HCT116 (cell line): ENCODE measurements around the gene MDM4. TPM values are rescaled to one million over a fixed set of nuclear protein-coding genes. Genes with fewer than 3 reads are reported as not detected.

Experiments used
- ATAC-seq: fragments of 200-7000 bp; cut with Tn5 transposase; 2 replicates; pipeline ENCODE4 v1.9.1; 2020; ENCODE audit warnings: mild to moderate bottlenecking, moderate library complexity
- BruUV-seq: library from RNA; stranded (reverse); fragments of 400-500 nt; replicated peaks from 2 replicates; lab custom pipeline; 2021; lab: Mats Ljungman, UMichigan
- CTCF ChIA-PET: fragments of 300-600 bp; sonication (Branson Sonifier 250); formaldehyde crosslinking; loops from one replicate; lab custom pipeline; 2021; ENCODE audit warnings: antibody characterized with exemption; lab: Charles Lee
- POLR2A ChIA-PET: fragments of 300-600, 350-600 bp; sonication (Branson Sonifier 250); formaldehyde crosslinking; loops from one replicate; lab custom pipeline; 2021; ENCODE audit warnings: antibody characterized with exemption; lab: Charles Lee
- RAD21 ChIA-PET, 2 experiments: fragments of 300-600 bp; sonication (Branson Sonifier 250); formaldehyde crosslinking; loops; one replicate each; lab custom pipeline; 2023; ENCODE audit warnings: low total read pairs in 2 of 2; ENCODE audit not compliant: uncharacterized antibody in 2 of 2, unreplicated experiment in 2 of 2, low non-redundant PET in 1 of 2; lab: Charles Lee
- DNase-seq: peaks from one replicate; pipeline ENCODE4 v3.0.0-alpha.2; 2010; ENCODE audit warnings: low read depth, low spot score
- H2AFZ ChIP-seq: fragments of 200-600 bp; shearing (Covaris generic), sonication (generic); 2 replicates; pipeline ENCODE4 v1.6.1; 2017; ENCODE audit warnings: low read depth, mixed run types, mixed read lengths, antibody characterized with exemption, low read length; ENCODE audit not compliant: poor library complexity, severe bottlenecking
- H3K27ac ChIP-seq: 2 replicates; pipeline ENCODE4 v1.5.1; 2012; ENCODE audit warnings: low read depth, low read length
- H3K27me3 ChIP-seq: fragments of 200-600 bp; sonication (generic); 2 replicates; pipeline ENCODE4 v1.6.1; 2016; ENCODE audit warnings: mixed run types, low read length, mixed read lengths; ENCODE audit not compliant: insufficient read depth
- H3K36me3 ChIP-seq, 2 experiments: fragments of 200-500 bp in 1 of 2; fragments of 200-600 bp in 1 of 2; sonication (Bioruptor generic) in 1 of 2; sonication (generic) in 1 of 2; 2 replicates each; pipeline versions ENCODE4 v1.5.1 to v1.6.1; 2014 to 2016; ENCODE audit warnings: low read length in 2 of 2, inconsistent platforms in 1 of 2, mixed read lengths in 1 of 2, mixed run types in 1 of 2; ENCODE audit not compliant: insufficient read depth in 2 of 2, control insufficient read depth in 1 of 2
- H3K4me1 ChIP-seq, 2 experiments: fragments of 200-600 bp in 1 of 2; sonication (generic) in 1 of 2; 2 replicates each; pipeline versions ENCODE4 v1.5.1 to v1.6.1; 2012 to 2017; ENCODE audit warnings: low read length in 2 of 2, inconsistent platforms in 1 of 2, mild to moderate bottlenecking in 1 of 2, mixed read lengths in 1 of 2, mixed run types in 1 of 2, moderate library complexity in 1 of 2; ENCODE audit not compliant: insufficient read depth in 2 of 2, control insufficient read depth in 1 of 2
- H3K4me2 ChIP-seq: fragments of 200-600 bp; sonication (generic); 2 replicates; pipeline ENCODE4 v1.6.1; 2017; ENCODE audit warnings: mixed run types, low read length, mixed read lengths
- H3K4me3 ChIP-seq, 2 experiments: fragments of 200-600 bp in 1 of 2; sonication (generic) in 1 of 2; replicated peaks in 1 of 2; 2 replicates each; pipeline ENCODE4 v1.5.1; 2011 to 2016; ENCODE audit warnings: low read length in 2 of 2, control low read depth in 1 of 2, low read depth in 1 of 2, mild to moderate bottlenecking in 1 of 2, mixed read lengths in 1 of 2, mixed run types in 1 of 2
- H3K79me2 ChIP-seq: fragments of 200-600 bp; sonication (generic); 2 replicates; pipeline ENCODE4 v1.6.1; 2017; ENCODE audit warnings: mild to moderate bottlenecking, mixed run types, low read length, moderate library complexity, mixed read lengths; ENCODE audit not compliant: insufficient read depth
- H3K9ac ChIP-seq: fragments of 200-600 bp; sonication (generic); 2 replicates; pipeline ENCODE4 v1.6.1; 2016; ENCODE audit warnings: low read length, mixed read lengths
- H3K9me2 ChIP-seq: fragments of 200-600 bp; sonication (generic), shearing (Covaris generic); 2 replicates; pipeline ENCODE4 v1.6.1; 2017; ENCODE audit warnings: mixed run types, mild to moderate bottlenecking, moderate library complexity; ENCODE audit not compliant: insufficient read depth
- H3K9me3 ChIP-seq, 2 experiments: fragments of 200-500 bp in 1 of 2; fragments of 200-600 bp in 1 of 2; sonication (Bioruptor generic) in 1 of 2; sonication (generic) in 1 of 2; 2 replicates each; pipeline ENCODE4 v1.6.1; 2014 to 2017; ENCODE audit warnings: low read length in 2 of 2, mixed read lengths in 2 of 2, inconsistent platforms in 1 of 2, low read depth in 1 of 2, mild to moderate bottlenecking in 1 of 2, mixed run types in 1 of 2, moderate library complexity in 1 of 2; ENCODE audit not compliant: control insufficient read depth in 1 of 2, insufficient read depth in 1 of 2
- H4K20me1 ChIP-seq: fragments of 200-600 bp; sonication (generic), shearing (Covaris generic); 2 replicates; pipeline ENCODE4 v1.6.1; 2017; ENCODE audit warnings: mixed run types, mild to moderate bottlenecking, moderate library complexity; ENCODE audit not compliant: insufficient read depth
- CBX3 ChIP-seq: IDR thresholded peaks from 2 replicates; pipeline ENCODE4 v1.6.1; 2012; ENCODE audit warnings: low read depth
- CEBPB ChIP-seq: IDR thresholded peaks from 2 replicates; pipeline ENCODE4 v1.6.1; 2012; ENCODE audit warnings: low read depth
- EZH2 ChIP-seq: fragments of 200-600 bp; sonication (generic); IDR thresholded peaks from 2 replicates; pipeline ENCODE4 v1.6.1; 2017; ENCODE audit warnings: antibody characterized with exemption, mixed run types
- FOSL1 ChIP-seq: IDR thresholded peaks from 2 replicates; pipeline ENCODE4 v1.6.1; 2012; ENCODE audit warnings: low read depth
- JUND ChIP-seq: IDR thresholded peaks from 2 replicates; pipeline ENCODE4 v1.6.1; 2012
- POLR2A ChIP-seq: IDR thresholded peaks from 2 replicates; pipeline ENCODE4 v1.7.0; 2011; ENCODE audit warnings: borderline replicate concordance; ENCODE audit not compliant: insufficient read depth, insufficient read length; ENCODE audit errors: extremely low read depth
- POLR2AphosphoS5 ChIP-seq: IDR thresholded peaks from 2 replicates; pipeline ENCODE4 v1.6.1; 2011; ENCODE audit warnings: mild to moderate bottlenecking, low read depth, low read length, moderate library complexity
- REST ChIP-seq: IDR thresholded peaks from 2 replicates; pipeline ENCODE4 v1.6.1; 2012; ENCODE audit warnings: low read depth
- SIN3A ChIP-seq: IDR thresholded peaks from 2 replicates; pipeline ENCODE4 v1.6.1; 2012; ENCODE audit warnings: low read depth
- SP1 ChIP-seq: IDR thresholded peaks from 2 replicates; pipeline ENCODE4 v1.6.1; 2012; ENCODE audit warnings: low read depth
- SRF ChIP-seq: IDR thresholded peaks from 2 replicates; pipeline ENCODE4 v1.6.1; 2012; ENCODE audit warnings: low read depth
- ZFX ChIP-seq: fragments of 450-650 bp; IDR thresholded peaks from 2 replicates; pipeline ENCODE4 v1.6.1; 2017
- intact Hi-C: fragments of 100-400 bp; cut with micrococcal nuclease; formaldehyde crosslinking; loops from 2 replicates; pipeline ENCODE4 v1.10.0; 2022
- total RNA-seq: library from RNA; stranded (reverse); gene quantifications from one replicate; pipeline ENCODE4 v1.2.1, GENCODE V29; 2021; ENCODE audit not compliant: unreplicated experiment
- TF ChIP-seq, protein P1 (sequence below): IDR thresholded peaks from 2 replicates; pipeline ENCODE4 v1.6.1; 2012
- TF ChIP-seq, protein P2 (sequence below): IDR thresholded peaks from 2 replicates; pipeline ENCODE4 v1.6.1; 2011; ENCODE audit warnings: mild to moderate bottlenecking, low read length, moderate library complexity; ENCODE audit not compliant: insufficient replicate concordance; ENCODE audit errors: extremely low read depth

Gene MDM4
- total RNA-seq, 1 experiment from 2014 or later: 79.5 TPM

DNA sequence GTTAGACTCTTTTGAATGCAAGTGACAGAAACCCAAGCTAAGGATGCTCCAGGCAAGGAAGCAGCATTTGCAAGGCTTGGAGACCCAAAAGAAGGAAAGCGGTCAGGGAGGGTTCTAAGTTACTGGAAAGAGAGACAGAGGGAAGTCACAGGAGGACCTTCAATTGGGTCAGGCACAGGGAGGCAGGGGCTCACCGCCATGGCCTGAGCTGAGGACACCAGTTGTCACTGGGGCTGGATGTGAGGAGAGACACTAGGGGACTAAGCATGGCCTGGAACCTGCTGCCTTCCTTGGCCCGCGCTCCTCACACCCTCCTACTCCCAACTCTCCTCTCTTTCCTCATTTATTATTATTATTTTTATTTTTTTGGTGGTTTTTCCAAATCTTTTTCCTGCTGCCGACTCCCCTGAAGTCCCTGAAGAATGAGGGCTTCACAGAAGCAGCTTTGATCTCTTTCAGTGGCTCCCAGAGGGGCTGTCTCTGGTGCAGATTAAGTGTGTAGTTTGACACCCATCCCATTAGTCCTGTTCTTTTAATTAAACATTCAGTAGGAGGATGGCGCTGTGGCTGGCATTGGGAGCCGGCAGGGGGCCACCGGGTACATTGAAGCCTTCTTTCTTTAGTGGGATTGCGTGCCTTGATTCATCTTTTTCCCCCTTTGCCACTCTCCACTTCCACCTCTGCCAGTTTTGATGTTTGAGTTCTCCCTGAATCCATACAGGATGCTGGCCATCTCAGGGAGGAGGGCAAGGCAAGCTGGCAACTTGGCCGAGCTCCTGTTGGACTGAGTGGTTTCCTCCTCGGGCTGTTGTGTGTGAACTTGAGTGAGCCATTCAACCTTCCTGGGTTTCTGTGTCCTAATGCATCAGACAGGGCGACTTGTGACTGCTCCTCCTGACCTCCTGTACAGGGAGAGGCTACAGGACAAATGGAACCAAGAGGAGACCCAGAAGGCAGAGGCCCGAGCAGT lies 59.3 kb downstream of the MDM4 start:
- ChIA-PET POLR2A (no interaction called here), CTCF (no interaction called here)
- DNase-seq (no peak), ATAC-seq (no peak)
- Histone ChIP-seq H3K4me1 (peaks cover 0 to 21% of the 10 kb centered on the region in 2 experiments; a peak in 2 of 4 replicates), H3K36me3 (no peaks in the 10 kb centered on the region), H3K27ac (no peak overlapping the region), H3K4me2 (no peak overlapping the region), H2AFZ (no peak overlapping the region), H3K9me3 (no peaks in the 10 kb centered on the region), H3K9me2 (no peaks in the 10 kb centered on the region), H3K27me3 (no peaks in the 10 kb centered on the region), H3K79me2 (no peaks in the 10 kb centered on the region), H3K4me3 (no peak overlapping the region)
- intact Hi-C loops: no loop called here
- BruUV-seq: no TSS peak
- TF ChIP-seq EZH2 (no peak), FOSL1 (no peak), SRF (no peak), CBX3 (no peak), SP1 (no peak), POLR2AphosphoS5 (no peak), POLR2A (no peak)
- TF ChIP-seq, protein P1, sequence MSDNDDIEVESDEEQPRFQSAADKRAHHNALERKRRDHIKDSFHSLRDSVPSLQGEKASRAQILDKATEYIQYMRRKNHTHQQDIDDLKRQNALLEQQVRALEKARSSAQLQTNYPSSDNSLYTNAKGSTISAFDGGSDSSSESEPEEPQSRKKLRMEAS: no peak
- TF ChIP-seq, all 23 proteins: peak for 0
- Histone ChIP-seq H3K9ac (no peak overlapping the region), H4K20me1 (no peaks in the 10 kb centered on the region)
- RAD21 ChIA-PET: no interaction called here

DNA sequence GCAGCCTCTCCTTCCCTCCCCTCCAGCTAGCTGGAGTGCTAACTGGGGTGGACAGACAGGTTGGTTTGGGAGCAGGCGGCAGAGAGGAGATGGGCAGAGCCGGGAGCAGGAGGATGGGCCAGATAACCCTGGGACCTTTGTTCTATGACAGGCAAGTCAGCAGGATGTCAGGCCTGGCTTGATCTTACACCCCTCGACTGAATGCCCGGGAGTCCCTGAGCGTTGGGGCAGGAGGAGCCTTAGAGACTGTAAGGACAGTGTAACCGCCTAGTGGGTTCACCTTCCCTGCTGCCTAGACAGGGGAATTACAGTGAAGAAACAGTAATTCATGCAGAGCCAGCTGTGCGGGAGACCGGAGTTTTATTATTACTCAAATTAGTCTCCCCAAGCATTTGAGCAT lies 60.2 kb downstream of the MDM4 start:
- intact Hi-C loops: no loop called here
- peaks cover 0 to 21% of the 10 kb centered on the region in 2 experiments; a peak in 2 of 4 replicates for H3K4me1 ChIP-seq
- H3K79me2 ChIP-seq: no peaks in the 10 kb centered on the region
- H3K36me3 ChIP-seq: no peaks in the 10 kb centered on the region
- no peaks in the 10 kb centered on the region for H3K9me2 ChIP-seq
- CTCF ChIA-PET: interaction anchor here (1.3 kb wide), 1 partner anchor 230 kb away, joined by 3 read pairs; no protein-coding TSS in a partner anchor
- no peaks in the 10 kb centered on the region for H3K27me3 ChIP-seq
- H3K9me3 ChIP-seq: no peaks in the 10 kb centered on the region
- H3K9ac ChIP-seq: no peak overlapping the region
- H3K4me3 ChIP-seq: no peak overlapping the region
- DNase-seq (no peak), ATAC-seq (no peak)
- POLR2A ChIA-PET: no interaction called here
- H2AFZ ChIP-seq: no peak overlapping the region
- H3K27ac ChIP-seq: no peak overlapping the region
- RAD21 ChIA-PET: no interaction called here
- H3K4me2 ChIP-seq: no peak overlapping the region
- no TSS peak for BruUV-seq
- H4K20me1 ChIP-seq: no peaks in the 10 kb centered on the region
- TF ChIP-seq, protein P1: no peak
- TF ChIP-seq FOSL1 (no peak), ZFX (no peak), SP1 (no peak), SIN3A (no peak), SRF (no peak), CEBPB (no peak), REST (no peak), JUND (no peak)
- TF ChIP-seq, protein P2, sequence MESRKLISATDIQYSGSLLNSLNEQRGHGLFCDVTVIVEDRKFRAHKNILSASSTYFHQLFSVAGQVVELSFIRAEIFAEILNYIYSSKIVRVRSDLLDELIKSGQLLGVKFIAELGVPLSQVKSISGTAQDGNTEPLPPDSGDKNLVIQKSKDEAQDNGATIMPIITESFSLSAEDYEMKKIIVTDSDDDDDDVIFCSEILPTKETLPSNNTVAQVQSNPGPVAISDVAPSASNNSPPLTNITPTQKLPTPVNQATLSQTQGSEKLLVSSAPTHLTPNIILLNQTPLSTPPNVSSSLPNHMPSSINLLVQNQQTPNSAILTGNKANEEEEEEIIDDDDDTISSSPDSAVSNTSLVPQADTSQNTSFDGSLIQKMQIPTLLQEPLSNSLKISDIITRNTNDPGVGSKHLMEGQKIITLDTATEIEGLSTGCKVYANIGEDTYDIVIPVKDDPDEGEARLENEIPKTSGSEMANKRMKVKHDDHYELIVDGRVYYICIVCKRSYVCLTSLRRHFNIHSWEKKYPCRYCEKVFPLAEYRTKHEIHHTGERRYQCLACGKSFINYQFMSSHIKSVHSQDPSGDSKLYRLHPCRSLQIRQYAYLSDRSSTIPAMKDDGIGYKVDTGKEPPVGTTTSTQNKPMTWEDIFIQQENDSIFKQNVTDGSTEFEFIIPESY: no peak
